Measurements from ENCODE around the gene MRPS35. TPM values are rescaled to one million over a fixed set of nuclear protein-coding genes. Genes with fewer than 3 reads are reported as not detected.

The MRPS35 gene
- total RNA-seq, 2 experiments from 2014 or later, result 33.9 to 45.5 TPM

GRCh38 chr12:27680619-27681018, 30.0 kb upstream of the MRPS35 start:
- CTCF ChIA-PET (ENCODE audit: unreplicated experiment), result no interaction called here
- no peaks in the 10 kb centered on the region for H3K36me3 ChIP-seq (ENCODE audit: insufficient read depth, low read length)
- no peak for DNase-seq (ENCODE audit: low spot score)
- H3K27ac ChIP-seq (ENCODE audit: low read depth, low read length, poor library complexity, severe bottlenecking), result no peak overlapping the region
- H3K79me2 ChIP-seq (ENCODE audit: insufficient read depth, low read depth, low read length), result no peaks in the 10 kb centered on the region
- no peak overlapping the region for H3K4me3 ChIP-seq (ENCODE audit: low read depth, low read length, poor library complexity, severe bottlenecking)
- H3K4me1 ChIP-seq (ENCODE audit: insufficient read depth, low read length, poor library complexity, severe bottlenecking), result no peaks in the 10 kb centered on the region
- no peaks in the 10 kb centered on the region for H3K9me3 ChIP-seq (ENCODE audit: low read length)
- H3K4me2 ChIP-seq (ENCODE audit: low read length), result no peak overlapping the region
- H2AFZ ChIP-seq (ENCODE audit: low read length), result no peak overlapping the region
- intact Hi-C loops (cut with micrococcal nuclease; ENCODE audit: unreplicated experiment), result no loop called here
- POLR2A ChIA-PET, result no interaction called here
- TF ChIP-seq EZH2phosphoT487 (IDR thresholded peaks at IDR 0.05; ENCODE audit: borderline replicate concordance, low read depth, low read length) (no peak), CTCF (conservative IDR thresholded peaks at IDR 0.05; ENCODE audit: low read length) (no peak)
- H3K9me2 ChIP-seq (ENCODE audit: insufficient read depth, low read length), result no peaks in the 10 kb centered on the region
- BruUV-seq (replicated peaks), result no TSS peak
- no peaks in the 10 kb centered on the region for H4K20me1 ChIP-seq (ENCODE audit: insufficient read depth, low read length)

- DNase-seq (ENCODE audit: low spot score), result no peak
- intact Hi-C loops (cut with micrococcal nuclease; ENCODE audit: unreplicated experiment), result no loop called here
- H3K9me2 ChIP-seq (ENCODE audit: insufficient read depth, low read length), result no peaks in the 10 kb centered on the region
- H3K4me3 ChIP-seq (ENCODE audit: low read depth, low read length, poor library complexity, severe bottlenecking), result no peak overlapping the region
- BruUV-seq (replicated peaks), result no TSS peak
- no peak overlapping the region for H2AFZ ChIP-seq (ENCODE audit: low read length)
- ChIA-PET POLR2A (interaction anchor here (0.8 kb wide), 1 partner anchor 20 kb away, joined by 4 read pairs; no protein-coding TSS in a partner anchor), CTCF (ENCODE audit: unreplicated experiment) (no interaction called here)
- H4K20me1 ChIP-seq (ENCODE audit: insufficient read depth, low read length), result no peaks in the 10 kb centered on the region
- H3K36me3 ChIP-seq (ENCODE audit: insufficient read depth, low read length), result no peaks in the 10 kb centered on the region
- H3K79me2 ChIP-seq (ENCODE audit: insufficient read depth, low read depth, low read length), result no peaks in the 10 kb centered on the region
- H3K4me2 ChIP-seq (ENCODE audit: low read length), result no peak overlapping the region
- no peak overlapping the region for H3K27ac ChIP-seq (ENCODE audit: low read depth, low read length, poor library complexity, severe bottlenecking)
- TF ChIP-seq EZH2phosphoT487 (IDR thresholded peaks at IDR 0.05; ENCODE audit: borderline replicate concordance, low read depth, low read length), result no peak
- no peak for TF ChIP-seq CTCF (conservative IDR thresholded peaks at IDR 0.05; ENCODE audit: low read length)
- no peaks in the 10 kb centered on the region for H3K9me3 ChIP-seq (ENCODE audit: low read length)
- H3K4me1 ChIP-seq (ENCODE audit: insufficient read depth, low read length, poor library complexity, severe bottlenecking), result no peaks in the 10 kb centered on the region
Observed at GRCh38 chr12:27682534-27682933, 28.1 kb upstream of the MRPS35 start.

GRCh38 chr12:27685274-27685673, 25.4 kb upstream of the MRPS35 start:
- Histone ChIP-seq H3K4me3 (ENCODE audit: low read depth, low read length, poor library complexity, severe bottlenecking) (no peak overlapping the region), H3K9me2 (ENCODE audit: insufficient read depth, low read length) (no peaks in the 10 kb centered on the region), H4K20me1 (ENCODE audit: insufficient read depth, low read length) (no peaks in the 10 kb centered on the region), H3K4me1 (ENCODE audit: insufficient read depth, low read length, poor library complexity, severe bottlenecking) (no peaks in the 10 kb centered on the region), H3K79me2 (ENCODE audit: insufficient read depth, low read depth, low read length) (no peaks in the 10 kb centered on the region), H3K27ac (ENCODE audit: low read depth, low read length, poor library complexity, severe bottlenecking) (no peak overlapping the region), H3K9me3 (ENCODE audit: low read length) (no peaks in the 10 kb centered on the region), H3K36me3 (ENCODE audit: insufficient read depth, low read length) (no peaks in the 10 kb centered on the region), H2AFZ (ENCODE audit: low read length) (no peak overlapping the region), H3K4me2 (ENCODE audit: low read length) (no peak overlapping the region)
- ChIA-PET POLR2A (interaction anchor here (1.2 kb wide), 1 partner anchor 21 kb away, joined by 3 read pairs; no protein-coding TSS in a partner anchor), CTCF (ENCODE audit: unreplicated experiment) (no interaction called here)
- no TSS peak for BruUV-seq (replicated peaks)
- intact Hi-C loops (cut with micrococcal nuclease; ENCODE audit: unreplicated experiment), result no loop called here
- no peak for DNase-seq (ENCODE audit: low spot score)
- TF ChIP-seq EZH2phosphoT487 (IDR thresholded peaks at IDR 0.05; ENCODE audit: borderline replicate concordance, low read depth, low read length) (no peak), CTCF (conservative IDR thresholded peaks at IDR 0.05; ENCODE audit: low read length) (no peak)

All from OCI-LY7 (cell line).